Esophagus muscularis mucosa (tissue), 4 donors: ENCODE measurements around the gene RUNX2. TPM values are rescaled to one million over a fixed set of nuclear protein-coding genes. Genes with fewer than 3 reads are reported as not detected.

Experiments used
- DNase-seq: peaks from one replicate; pipeline ENCODE4 v3.0.0-alpha.2; 2017; ENCODE audit errors: extremely low spot score
- H3K27ac ChIP-seq, 4 donors: fragments of 200-600 bp; sonication (generic); replicated peaks in 1 of 4; 1 replicate in 3 of 4; 2 replicates in 1 of 4; pipeline ENCODE4 v1.5.1; 2016 to 2019; ENCODE audit warnings: mild to moderate bottlenecking in 1 of 4
- H3K27me3 ChIP-seq, 4 donors: fragments of 200-600 bp; sonication (generic); one replicate each; pipeline versions ENCODE4 v1.5.1 to v1.6.0; 2016 to 2019
- H3K36me3 ChIP-seq, 4 donors: fragments of 200-600 bp; sonication (generic); one replicate each; pipeline ENCODE4 v1.5.1; 2016 to 2019
- H3K4me1 ChIP-seq, 4 donors: fragments of 200-600 bp; sonication (generic); one replicate each; pipeline ENCODE4 v1.5.1; 2016 to 2019
- H3K4me3 ChIP-seq, 4 donors: fragments of 200-600 bp; sonication (generic); 1 replicate in 2 of 4; 2 replicates in 2 of 4; pipeline ENCODE4 v1.5.1; 2016 to 2019; ENCODE audit warnings: mild to moderate bottlenecking in 4 of 4, moderate library complexity in 1 of 4
- H3K9me3 ChIP-seq, 4 donors: fragments of 200-600 bp; sonication (generic); 1 replicate in 3 of 4; 2 replicates in 1 of 4; pipeline ENCODE4 v1.5.1; 2016 to 2019
- CTCF ChIP-seq, 3 experiments: fragments of 200-600 bp in 2 of 3; fragments of 450-650 bp in 1 of 3; sonication (generic) in 2 of 3; IDR thresholded peaks; one replicate each; pipeline ENCODE4 v1.5.1; 2017 to 2019; ENCODE audit warnings: antibody characterized with exemption in 3 of 3, mild to moderate bottlenecking in 2 of 3, moderate library complexity in 1 of 3
- EP300 ChIP-seq: sonication (generic); formaldehyde crosslinking; IDR thresholded peaks from one replicate; pipeline ENCODE4 v1.6.1; 2017; ENCODE audit warnings: antibody characterized with exemption
- POLR2A ChIP-seq: fragments of 450-650 bp; IDR thresholded peaks from one replicate; pipeline ENCODE4 v1.6.1; 2017; ENCODE audit warnings: antibody characterized with exemption, moderate library complexity, mild to moderate bottlenecking, low read depth
- POLR2AphosphoS5 ChIP-seq, 2 donors: sonication (generic); formaldehyde crosslinking; IDR thresholded peaks; one replicate each; pipeline ENCODE4 v1.6.1; 2017; ENCODE audit warnings: antibody characterized with exemption in 2 of 2
- WGBS: methylation state at CpG from one replicate; pipeline ENCODE4 v1.1.5; 2018; 5-methylcytosine and 5-hydroxymethylcytosine counted together
- intact Hi-C: fragments of 100-400 bp; cut with DNase I; formaldehyde crosslinking; loops from one replicate; pipeline ENCODE4 v1.15.1; 2023
- total RNA-seq, 4 donors: library from RNA; depleted of rRNA; stranded (reverse); fragments of >200 nt; gene quantifications; one replicate each; pipeline versions ENCODE4 v1.1.0 to v1.2.1, GENCODE V29; 2016

RUNX2 gene
- total RNA-seq, 4 donors from 2014 or later = 1.0 to 1.6 (median 1.4) TPM

- no peaks in the 10 kb centered on the region for H3K9me3 ChIP-seq
Measured at GRCh38 chr6:45351076-45351475, 22.9 kb downstream of the RUNX2 start.

GRCh38 chr6:45351667-45352066, 23.5 kb downstream of the RUNX2 start:
- Histone ChIP-seq H3K36me3 (no peaks in the 10 kb centered on the region), H3K4me3 (no peak overlapping the region), H3K4me1 (no peaks in the 10 kb centered on the region), H3K9me3 (no peaks in the 10 kb centered on the region), H3K27me3 (no peaks in the 10 kb centered on the region), H3K27ac (no peak overlapping the region)
- DNase-seq = no peak
- no peak for TF ChIP-seq EP300
- no peak for TF ChIP-seq POLR2A
- no peak for TF ChIP-seq CTCF (IDR thresholded peaks at IDR 0.05)
- TF ChIP-seq POLR2AphosphoS5 (IDR thresholded peaks at IDR 0.05) = no peak
- 76% methylated on average over 1 of the region's 1 CpG for WGBS
- intact Hi-C loops = no loop called here

More at GRCh38 chr6:45351076-45351475, 22.9 kb downstream of the RUNX2 start:
- Histone ChIP-seq H3K27me3 (no peaks in the 10 kb centered on the region), H3K4me1 (no peaks in the 10 kb centered on the region), H3K4me3 (no peak overlapping the region), H3K27ac (no peak overlapping the region), H3K36me3 (no peaks in the 10 kb centered on the region)
- intact Hi-C loops = no loop called here
- DNase-seq = no peak
- TF ChIP-seq CTCF (IDR thresholded peaks at IDR 0.05) (no peak), POLR2AphosphoS5 (IDR thresholded peaks at IDR 0.05) (no peak), POLR2A (no peak), EP300 (no peak)
- 92% methylated on average over 3 of the region's 3 CpGs for WGBS

- no peak for TF ChIP-seq POLR2A
- no peak for TF ChIP-seq POLR2AphosphoS5 (IDR thresholded peaks at IDR 0.05)
- TF ChIP-seq CTCF (IDR thresholded peaks at IDR 0.05) = no peak
- no peak for TF ChIP-seq EP300
- H3K27ac ChIP-seq = no peak overlapping the region
- no peak for DNase-seq
- H3K36me3 ChIP-seq = no peaks in the 10 kb centered on the region
- no peaks in the 10 kb centered on the region for H3K27me3 ChIP-seq
- 93% methylated on average over 2 of the region's 2 CpGs for WGBS
- intact Hi-C loops = no loop called here
- no peak overlapping the region for H3K4me3 ChIP-seq
- no peaks in the 10 kb centered on the region for H3K9me3 ChIP-seq
- H3K4me1 ChIP-seq = no peaks in the 10 kb centered on the region
Measured at GRCh38 chr6:45353654-45354053, 25.5 kb downstream of the RUNX2 start.

- Histone ChIP-seq H3K36me3 (no peaks in the 10 kb centered on the region), H3K9me3 (no peaks in the 10 kb centered on the region), H3K4me1 (no peaks in the 10 kb centered on the region), H3K27ac (no peak overlapping the region), H3K4me3 (no peak overlapping the region), H3K27me3 (no peaks in the 10 kb centered on the region)
- intact Hi-C loops = no loop called here
- TF ChIP-seq CTCF (IDR thresholded peaks at IDR 0.05) (no peak), EP300 (no peak), POLR2AphosphoS5 (IDR thresholded peaks at IDR 0.05) (no peak), POLR2A (no peak)
- DNase-seq = no peak
Measured at GRCh38 chr6:45364466-45364865, 36.3 kb downstream of the RUNX2 start.

- TF ChIP-seq EP300 (no peak), POLR2AphosphoS5 (IDR thresholded peaks at IDR 0.05) (no peak), POLR2A (no peak), CTCF (IDR thresholded peaks at IDR 0.05) (no peak)
- intact Hi-C loops = no loop called here
- Histone ChIP-seq H3K36me3 (no peaks in the 10 kb centered on the region), H3K9me3 (no peaks in the 10 kb centered on the region), H3K27me3 (no peaks in the 10 kb centered on the region), H3K27ac (no peak overlapping the region), H3K4me3 (no peak overlapping the region), H3K4me1 (no peaks in the 10 kb centered on the region)
- DNase-seq = no peak
- WGBS = 80% methylated on average over 1 of the region's 1 CpG
Measured at GRCh38 chr6:45365036-45365435, 36.9 kb downstream of the RUNX2 start.
